HepG2 (cell line): ENCODE data around the gene SRGAP3.

Experiments
- BRCA1 ChIP-seq: sonication (generic); formaldehyde crosslinking; IDR thresholded peaks from 2 replicates; pipeline ENCODE4 v1.4.0; 2020; ENCODE audit warnings: missing genetic modification reagents
- E2F1 ChIP-seq: sonication (generic); formaldehyde crosslinking; IDR thresholded peaks from 2 replicates; pipeline ENCODE4 v1.5.0; 2020; ENCODE audit warnings: missing genetic modification reagents
- MAZ ChIP-seq, 2 experiments: sonication (generic) in 1 of 2; formaldehyde crosslinking in 1 of 2; IDR thresholded peaks; 2 replicates each; pipeline versions ENCODE4 v1.5.0 to v1.6.1; 2012 to 2020; ENCODE audit warnings: low read depth in 2 of 2, mild to moderate bottlenecking in 2 of 2, borderline replicate concordance in 1 of 2, improper control_type of control experiment in 1 of 2, low read length in 1 of 2, missing genetic modification reagents in 1 of 2, moderate library complexity in 1 of 2
- PHF5A ChIP-seq: IDR thresholded peaks from one replicate; pipeline ENCODE4 v1.6.1; 2018; ENCODE audit warnings: low read depth, missing genetic modification reagents; ENCODE audit not compliant: unreplicated experiment
- ZNF431 ChIP-seq: sonication (generic); formaldehyde crosslinking; IDR thresholded peaks from 2 replicates; pipeline ENCODE4 v1.9.0; 2022; ENCODE audit warnings: missing genetic modification reagents, low read depth, mild to moderate bottlenecking, borderline replicate concordance
- ZSCAN29 ChIP-seq: sonication (generic); formaldehyde crosslinking; conservative IDR thresholded peaks from 2 replicates; pipeline ENCODE4 v1.4.0; 2020; ENCODE audit warnings: mild to moderate bottlenecking, missing genetic modification reagents

- no peak for TF ChIP-seq ZNF431 (CRISPR knock-in tag)
- TF ChIP-seq BRCA1 (CRISPR knock-in tag) = no peak
- TF ChIP-seq MAZ (IDR thresholded peaks at IDR 0.05; ENCODE audit: borderline replicate concordance, low read depth, low read length) = no peak
- no peak for TF ChIP-seq MAZ (CRISPR knock-in tag; IDR thresholded peaks at IDR 0.05; ENCODE audit: low read depth)
- no peak for TF ChIP-seq ZSCAN29
- TF ChIP-seq E2F1 (CRISPR knock-in tag) = no peak
- TF ChIP-seq PHF5A (CRISPR knock-in tag) = no peak
Observed at GRCh38 chr3:9147215-9147895, 102.1 kb downstream of the SRGAP3 start.
